NCI-H345 treated with DMSO at 0.1 percent for 48 hours (cell line): Measurements from ENCODE around the gene SMCO3.
A peak's percentile ranks its signal among the peaks of the same experiment; 100 is the strongest.
"Not testable (repeated sequence)": the region's sequence is repeated elsewhere in the genome, so short reads cannot be mapped to it uniquely, and the experiment has no call there.

Experiments
- DNase-seq: peaks from one replicate; lab custom pipeline; 2025; ENCODE audit not compliant: unreplicated experiment; lab: John Stamatoyannopoulos, UW

SMCO3 gene

GRCh38 chr12:14775636-14775980 is 38.4 kb downstream of the SMCO3 start:
- DNase-seq = no peak

GRCh38 chr12:14774906-14775635 is 38.9 kb downstream of the SMCO3 start:
- no peak for DNase-seq

- DNase-seq = no peak
Observed at GRCh38 chr12:14774074-14774905, 39.7 kb downstream of the SMCO3 start.

- DNase-seq = no peak
Observed at GRCh38 chr12:14773685-14774073, 40.3 kb downstream of the SMCO3 start.

- no peak for DNase-seq
Observed at GRCh38 chr12:14772946-14773345, 41.0 kb downstream of the SMCO3 start.

- no peak for DNase-seq
Observed at GRCh38 chr12:14771651-14772137, 42.3 kb downstream of the SMCO3 start.

GRCh38 chr12:14770496-14771461 is 43.2 kb downstream of the SMCO3 start:
- DNase-seq = peak; percentile 87

- DNase-seq = peak; percentile 89
Observed at GRCh38 chr12:14769969-14770495, 44.0 kb downstream of the SMCO3 start.

GRCh38 chr12:14769466-14769968 is 44.5 kb downstream of the SMCO3 start:
- no peak for DNase-seq

- DNase-seq = no peak
Observed at GRCh38 chr12:14768823-14769405, 45.1 kb downstream of the SMCO3 start.

GRCh38 chr12:14767617-14768016 is 46.4 kb downstream of the SMCO3 start:
- DNase-seq = no peak

GRCh38 chr12:14766649-14767215 is 47.2 kb downstream of the SMCO3 start:
- no peak for DNase-seq

- not testable (repeated sequence) for DNase-seq
Observed at GRCh38 chr12:14766020-14766419, 48.0 kb downstream of the SMCO3 start.

GRCh38 chr12:14765398-14765797 is 48.6 kb downstream of the SMCO3 start:
- no peak for DNase-seq

- DNase-seq = not testable (repeated sequence)
Observed at GRCh38 chr12:14759711-14760280, 54.2 kb downstream of the SMCO3 start.

- no peak for DNase-seq
Observed at GRCh38 chr12:14756334-14757143, 57.4 kb downstream of the SMCO3 start.
